HCT116 (cell line): Measurements from ENCODE around the gene LRRC56. TPM values are rescaled to one million over a fixed set of nuclear protein-coding genes. Genes with fewer than 3 reads are reported as not detected.

Source experiments
- ATAC-seq: fragments of 200-7000 bp; cut with Tn5 transposase; 2 replicates; pipeline ENCODE4 v1.9.1; 2020; ENCODE audit warnings: mild to moderate bottlenecking, moderate library complexity
- BruUV-seq: library from RNA; stranded (reverse); fragments of 400-500 nt; replicated peaks from 2 replicates; lab custom pipeline; 2021; lab: Mats Ljungman, UMichigan
- CTCF ChIA-PET: fragments of 300-600 bp; sonication (Branson Sonifier 250); formaldehyde crosslinking; loops from one replicate; lab custom pipeline; 2021; ENCODE audit warnings: antibody characterized with exemption; lab: Charles Lee
- POLR2A ChIA-PET: fragments of 300-600, 350-600 bp; sonication (Branson Sonifier 250); formaldehyde crosslinking; loops from one replicate; lab custom pipeline; 2021; ENCODE audit warnings: antibody characterized with exemption; lab: Charles Lee
- RAD21 ChIA-PET, 2 experiments: fragments of 300-600 bp; sonication (Branson Sonifier 250); formaldehyde crosslinking; loops; one replicate each; lab custom pipeline; 2023; ENCODE audit warnings: low total read pairs in 2 of 2; ENCODE audit not compliant: uncharacterized antibody in 2 of 2, unreplicated experiment in 2 of 2, low non-redundant PET in 1 of 2; lab: Charles Lee
- DNase-seq: peaks from one replicate; pipeline ENCODE4 v3.0.0-alpha.2; 2010; ENCODE audit warnings: low read depth, low spot score
- H2AFZ ChIP-seq: fragments of 200-600 bp; shearing (Covaris generic), sonication (generic); 2 replicates; pipeline ENCODE4 v1.6.1; 2017; ENCODE audit warnings: low read depth, mixed run types, mixed read lengths, antibody characterized with exemption, low read length; ENCODE audit not compliant: poor library complexity, severe bottlenecking
- H3K27ac ChIP-seq: 2 replicates; pipeline ENCODE4 v1.5.1; 2012; ENCODE audit warnings: low read depth, low read length
- H3K27me3 ChIP-seq: fragments of 200-600 bp; sonication (generic); 2 replicates; pipeline ENCODE4 v1.6.1; 2016; ENCODE audit warnings: mixed run types, low read length, mixed read lengths; ENCODE audit not compliant: insufficient read depth
- H3K36me3 ChIP-seq, 2 experiments: fragments of 200-500 bp in 1 of 2; fragments of 200-600 bp in 1 of 2; sonication (Bioruptor generic) in 1 of 2; sonication (generic) in 1 of 2; 2 replicates each; pipeline versions ENCODE4 v1.5.1 to v1.6.1; 2014 to 2016; ENCODE audit warnings: low read length in 2 of 2, inconsistent platforms in 1 of 2, mixed read lengths in 1 of 2, mixed run types in 1 of 2; ENCODE audit not compliant: insufficient read depth in 2 of 2, control insufficient read depth in 1 of 2
- H3K4me1 ChIP-seq, 2 experiments: fragments of 200-600 bp in 1 of 2; sonication (generic) in 1 of 2; 2 replicates each; pipeline versions ENCODE4 v1.5.1 to v1.6.1; 2012 to 2017; ENCODE audit warnings: low read length in 2 of 2, inconsistent platforms in 1 of 2, mild to moderate bottlenecking in 1 of 2, mixed read lengths in 1 of 2, mixed run types in 1 of 2, moderate library complexity in 1 of 2; ENCODE audit not compliant: insufficient read depth in 2 of 2, control insufficient read depth in 1 of 2
- H3K4me2 ChIP-seq: fragments of 200-600 bp; sonication (generic); 2 replicates; pipeline ENCODE4 v1.6.1; 2017; ENCODE audit warnings: mixed run types, low read length, mixed read lengths
- H3K4me3 ChIP-seq, 2 experiments: fragments of 200-600 bp in 1 of 2; sonication (generic) in 1 of 2; replicated peaks in 1 of 2; 2 replicates each; pipeline ENCODE4 v1.5.1; 2011 to 2016; ENCODE audit warnings: low read length in 2 of 2, control low read depth in 1 of 2, low read depth in 1 of 2, mild to moderate bottlenecking in 1 of 2, mixed read lengths in 1 of 2, mixed run types in 1 of 2
- H3K79me2 ChIP-seq: fragments of 200-600 bp; sonication (generic); 2 replicates; pipeline ENCODE4 v1.6.1; 2017; ENCODE audit warnings: mild to moderate bottlenecking, mixed run types, low read length, moderate library complexity, mixed read lengths; ENCODE audit not compliant: insufficient read depth
- H3K9ac ChIP-seq: fragments of 200-600 bp; sonication (generic); 2 replicates; pipeline ENCODE4 v1.6.1; 2016; ENCODE audit warnings: low read length, mixed read lengths
- H3K9me2 ChIP-seq: fragments of 200-600 bp; sonication (generic), shearing (Covaris generic); 2 replicates; pipeline ENCODE4 v1.6.1; 2017; ENCODE audit warnings: mixed run types, mild to moderate bottlenecking, moderate library complexity; ENCODE audit not compliant: insufficient read depth
- H3K9me3 ChIP-seq, 2 experiments: fragments of 200-500 bp in 1 of 2; fragments of 200-600 bp in 1 of 2; sonication (Bioruptor generic) in 1 of 2; sonication (generic) in 1 of 2; 2 replicates each; pipeline ENCODE4 v1.6.1; 2014 to 2017; ENCODE audit warnings: low read length in 2 of 2, mixed read lengths in 2 of 2, inconsistent platforms in 1 of 2, low read depth in 1 of 2, mild to moderate bottlenecking in 1 of 2, mixed run types in 1 of 2, moderate library complexity in 1 of 2; ENCODE audit not compliant: control insufficient read depth in 1 of 2, insufficient read depth in 1 of 2
- H4K20me1 ChIP-seq: fragments of 200-600 bp; sonication (generic), shearing (Covaris generic); 2 replicates; pipeline ENCODE4 v1.6.1; 2017; ENCODE audit warnings: mixed run types, mild to moderate bottlenecking, moderate library complexity; ENCODE audit not compliant: insufficient read depth
- CBX3 ChIP-seq: IDR thresholded peaks from 2 replicates; pipeline ENCODE4 v1.6.1; 2012; ENCODE audit warnings: low read depth
- ELF1 ChIP-seq: IDR thresholded peaks from 2 replicates; pipeline ENCODE4 v1.6.1; 2012; ENCODE audit warnings: low read depth, borderline replicate concordance
- EZH2phosphoT487 ChIP-seq: fragments of 200-600 bp; IDR thresholded peaks from 2 replicates; pipeline ENCODE4 v1.6.1; 2018; ENCODE audit warnings: antibody characterized with exemption, borderline replicate concordance
- FOSL1 ChIP-seq: IDR thresholded peaks from 2 replicates; pipeline ENCODE4 v1.6.1; 2012; ENCODE audit warnings: low read depth
- MAX ChIP-seq: IDR thresholded peaks from 2 replicates; pipeline ENCODE4 v1.6.1; 2012
- YY1 ChIP-seq: IDR thresholded peaks from 2 replicates; pipeline ENCODE4 v1.6.1; 2011; ENCODE audit warnings: low read length, low read depth, moderate library complexity, mild to moderate bottlenecking; ENCODE audit not compliant: insufficient replicate concordance; ENCODE audit errors: extremely low read depth
- ZFX ChIP-seq: fragments of 450-650 bp; IDR thresholded peaks from 2 replicates; pipeline ENCODE4 v1.6.1; 2017
- ZNF274 ChIP-seq: fragments of 200-500 bp; sonication (Bioruptor generic); IDR thresholded peaks from 2 replicates; pipeline ENCODE4 v1.6.1; 2014; ENCODE audit warnings: mild to moderate bottlenecking, low read depth, low read length, inconsistent platforms
- intact Hi-C: fragments of 100-400 bp; cut with micrococcal nuclease; formaldehyde crosslinking; loops from 2 replicates; pipeline ENCODE4 v1.10.0; 2022
- total RNA-seq: library from RNA; stranded (reverse); gene quantifications from one replicate; pipeline ENCODE4 v1.2.1, GENCODE V29; 2021; ENCODE audit not compliant: unreplicated experiment
- TF ChIP-seq, protein P1 (sequence below): IDR thresholded peaks from 2 replicates; pipeline ENCODE4 v1.6.1; 2012; ENCODE audit warnings: low read depth

Gene LRRC56
- total RNA-seq, 1 experiment from 2014 or later: 9.1 TPM

- no peaks in the 10 kb centered on the region for H4K20me1 ChIP-seq
- H3K27me3 ChIP-seq: no peaks in the 10 kb centered on the region
- DNase-seq: no peak
- H3K9me2 ChIP-seq: no peaks in the 10 kb centered on the region
- peaks cover 0 to 26% of the 10 kb centered on the region in 2 experiments; a peak in 2 of 4 replicates for H3K36me3 ChIP-seq
- TF ChIP-seq YY1 (no peak), MAX (no peak), ZNF274 (no peak), ZFX (no peak; the same call in 1 of the 2 replicates), FOSL1 (no peak), EZH2phosphoT487 (no peak)
- TF ChIP-seq, all 23 proteins: peak for 0
- no TSS peak for BruUV-seq
- ATAC-seq: no peak; the same call in 1 of the 2 replicates
- Histone ChIP-seq H2AFZ (no peak overlapping the region), H3K4me1 (peaks cover 15 to 33% of the 10 kb centered on the region in 2 experiments; a peak in 3 of 4 replicates), H3K4me2 (peak overlapping the region; percentile 92), H3K4me3 (peak overlapping the region; percentile 69 to 90), H3K79me2 (peaks cover 33% of the 10 kb centered on the region), H3K27ac (peak overlapping the region; percentile 95), H3K9me3 (no peaks in the 10 kb centered on the region), H3K9ac (peak overlapping the region; percentile 89)
- ChIA-PET RAD21 (no interaction called here), POLR2A (interaction anchor here (1.7 kb wide), 1 partner anchor 26 kb away, joined by 5 read pairs; no protein-coding TSS in a partner anchor), CTCF (no interaction called here)
- intact Hi-C loops: no loop called here
Observed at GRCh38 chr11:534396-535209, 2.7 kb upstream of the LRRC56 start.

GRCh38 chr11:535210-535518, 2.2 kb upstream of the LRRC56 start:
- BruUV-seq: no TSS peak
- Histone ChIP-seq H3K27ac (peak overlapping the region; percentile 100), H3K4me3 (peak overlapping the region; percentile 69 to 90), H3K4me1 (peaks cover 15 to 33% of the 10 kb centered on the region in 2 experiments; a peak in 3 of 4 replicates), H3K9ac (peak overlapping the region; percentile 89), H4K20me1 (no peaks in the 10 kb centered on the region), H2AFZ (no peak overlapping the region), H3K4me2 (peak overlapping the region; percentile 92), H3K27me3 (no peaks in the 10 kb centered on the region), H3K36me3 (peaks cover 0 to 26% of the 10 kb centered on the region in 2 experiments; a peak in 2 of 4 replicates)
- ChIA-PET CTCF (no interaction called here), POLR2A (interaction anchor here (1.7 kb wide), 2 partner anchors 26 to 41 kb away, joined by 5 to 8 read pairs; partner anchors contain the start of gene PHRF1)
- DNase-seq (no peak), ATAC-seq (peak; percentile 21)
- intact Hi-C loops: no loop called here
- no peak for TF ChIP-seq YY1
- no peak for TF ChIP-seq ELF1
- TF ChIP-seq, protein P1, sequence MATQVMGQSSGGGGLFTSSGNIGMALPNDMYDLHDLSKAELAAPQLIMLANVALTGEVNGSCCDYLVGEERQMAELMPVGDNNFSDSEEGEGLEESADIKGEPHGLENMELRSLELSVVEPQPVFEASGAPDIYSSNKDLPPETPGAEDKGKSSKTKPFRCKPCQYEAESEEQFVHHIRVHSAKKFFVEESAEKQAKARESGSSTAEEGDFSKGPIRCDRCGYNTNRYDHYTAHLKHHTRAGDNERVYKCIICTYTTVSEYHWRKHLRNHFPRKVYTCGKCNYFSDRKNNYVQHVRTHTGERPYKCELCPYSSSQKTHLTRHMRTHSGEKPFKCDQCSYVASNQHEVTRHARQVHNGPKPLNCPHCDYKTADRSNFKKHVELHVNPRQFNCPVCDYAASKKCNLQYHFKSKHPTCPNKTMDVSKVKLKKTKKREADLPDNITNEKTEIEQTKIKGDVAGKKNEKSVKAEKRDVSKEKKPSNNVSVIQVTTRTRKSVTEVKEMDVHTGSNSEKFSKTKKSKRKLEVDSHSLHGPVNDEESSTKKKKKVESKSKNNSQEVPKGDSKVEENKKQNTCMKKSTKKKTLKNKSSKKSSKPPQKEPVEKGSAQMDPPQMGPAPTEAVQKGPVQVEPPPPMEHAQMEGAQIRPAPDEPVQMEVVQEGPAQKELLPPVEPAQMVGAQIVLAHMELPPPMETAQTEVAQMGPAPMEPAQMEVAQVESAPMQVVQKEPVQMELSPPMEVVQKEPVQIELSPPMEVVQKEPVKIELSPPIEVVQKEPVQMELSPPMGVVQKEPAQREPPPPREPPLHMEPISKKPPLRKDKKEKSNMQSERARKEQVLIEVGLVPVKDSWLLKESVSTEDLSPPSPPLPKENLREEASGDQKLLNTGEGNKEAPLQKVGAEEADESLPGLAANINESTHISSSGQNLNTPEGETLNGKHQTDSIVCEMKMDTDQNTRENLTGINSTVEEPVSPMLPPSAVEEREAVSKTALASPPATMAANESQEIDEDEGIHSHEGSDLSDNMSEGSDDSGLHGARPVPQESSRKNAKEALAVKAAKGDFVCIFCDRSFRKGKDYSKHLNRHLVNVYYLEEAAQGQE: no peak
- no peak for TF ChIP-seq ZFX
- TF ChIP-seq CBX3: no peak
- TF ChIP-seq FOSL1: no peak
- TF ChIP-seq, all 23 proteins: peak for 0
- peaks cover 33% of the 10 kb centered on the region for H3K79me2 ChIP-seq
- RAD21 ChIA-PET: no interaction called here
- H3K9me2 ChIP-seq: no peaks in the 10 kb centered on the region
- no peaks in the 10 kb centered on the region for H3K9me3 ChIP-seq
